ENCODE measurements around the gene DBF4B.

The DBF4B gene

GRCh38 chr17:44785921-44786320, 77.5 kb downstream of the DBF4B start:
- no peak for TF ChIP-seq CTCF (IDR thresholded peaks at IDR 0.05; ENCODE audit: borderline replicate concordance, insufficient read depth, low read depth, low read length)
- H3K4me3 ChIP-seq (ENCODE audit: low read depth, low read length), result no peak overlapping the region

GRCh38 chr17:44786551-44787081, 78.2 kb downstream of the DBF4B start:
- no peak overlapping the region for H3K4me3 ChIP-seq (ENCODE audit: low read depth, low read length)
- TF ChIP-seq CTCF (IDR thresholded peaks at IDR 0.05; ENCODE audit: borderline replicate concordance, insufficient read depth, low read depth, low read length), result no peak

GRCh38 chr17:44787271-44787940, 78.9 kb downstream of the DBF4B start:
- H3K4me3 ChIP-seq (ENCODE audit: low read depth, low read length), result no peak overlapping the region
- TF ChIP-seq CTCF (IDR thresholded peaks at IDR 0.05; ENCODE audit: borderline replicate concordance, insufficient read depth, low read depth, low read length), result no peak

GRCh38 chr17:44788139-44788538, 79.7 kb downstream of the DBF4B start:
- TF ChIP-seq CTCF (IDR thresholded peaks at IDR 0.05; ENCODE audit: borderline replicate concordance, insufficient read depth, low read depth, low read length), result no peak

GRCh38 chr17:44792276-44792675, 83.8 kb downstream of the DBF4B start:
- no peak overlapping the region for H3K4me3 ChIP-seq (ENCODE audit: low read depth, low read length)
- TF ChIP-seq CTCF (IDR thresholded peaks at IDR 0.05; ENCODE audit: borderline replicate concordance, insufficient read depth, low read depth, low read length), result no peak

More at GRCh38 chr17:44788139-44788538, 79.7 kb downstream of the DBF4B start:
- no peak overlapping the region for H3K4me3 ChIP-seq (ENCODE audit: low read depth, low read length)

GRCh38 chr17:44793885-44794842, 85.7 kb downstream of the DBF4B start:
- H3K4me3 ChIP-seq (ENCODE audit: low read depth, low read length), result no peak overlapping the region
- no peak for TF ChIP-seq CTCF (IDR thresholded peaks at IDR 0.05; ENCODE audit: borderline replicate concordance, insufficient read depth, low read depth, low read length)
